ENCODE data around the gene MYOD1. TPM values are rescaled to one million over a fixed set of nuclear protein-coding genes. Genes with fewer than 3 reads are reported as not detected.

MYOD1 gene
- total RNA-seq, 1 experiment from 2014 or later = not detected

DNA sequence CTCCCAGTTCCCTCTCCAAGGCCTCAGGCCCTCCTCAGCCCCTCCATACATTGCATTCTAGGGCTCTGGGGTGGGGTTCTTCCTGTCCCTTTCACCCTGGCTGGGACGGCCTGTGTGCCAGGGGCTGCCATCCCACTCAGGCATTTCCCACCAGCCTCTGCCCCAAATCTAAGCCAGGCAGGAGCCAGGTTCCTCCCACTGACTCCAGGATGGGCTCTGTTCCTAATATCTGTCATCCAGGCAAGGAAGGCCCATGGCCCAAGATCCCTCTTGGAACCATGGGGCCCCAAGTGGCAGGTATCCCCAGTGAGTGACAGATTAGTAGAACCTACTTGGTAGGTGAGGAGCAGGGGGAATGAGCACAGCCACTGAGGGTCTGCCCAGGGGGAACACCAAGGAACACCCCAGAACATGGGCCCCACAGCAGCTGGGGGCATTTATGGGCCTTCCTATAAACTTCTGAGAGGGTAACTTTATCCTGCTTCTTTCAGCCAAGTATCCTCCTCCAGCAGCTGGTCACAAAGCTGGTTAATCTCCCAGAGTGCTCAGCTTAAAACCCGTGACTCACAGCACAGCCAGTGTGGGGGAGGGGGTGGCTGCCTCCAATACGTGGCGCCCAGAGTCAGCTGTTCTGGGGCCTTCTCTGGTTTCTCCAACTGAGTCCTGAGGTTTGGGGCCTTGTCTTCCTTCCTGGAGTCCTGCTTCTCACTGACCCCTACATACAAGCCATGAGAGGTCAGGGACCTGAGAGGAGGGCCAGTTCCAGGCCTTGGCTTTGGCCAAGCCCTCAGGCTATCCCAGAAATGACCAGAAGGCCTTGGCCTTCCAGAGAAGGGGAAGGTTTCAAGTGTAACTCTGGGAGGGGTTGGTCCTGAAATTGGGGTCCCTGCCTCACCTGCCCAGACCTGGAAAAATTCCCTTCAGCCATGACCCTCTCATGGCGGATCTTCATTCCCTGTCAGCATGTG, 19.9 kb upstream of the MYOD1 start:
- intact Hi-C loops (cut with micrococcal nuclease) = no loop called here
- ChIA-PET POLR2A (no interaction called here), CTCF (interaction anchor here (0.6 to 1.1 kb wide), 6 partner anchors 32 to 416 kb away, joined by 3 read pairs; no protein-coding TSS in a partner anchor)
- Mint-ChIP-seq H3K27me3 (ENCODE audit: insufficient read depth, unreplicated experiment) (peaks cover 23% of the 10 kb centered on the region), H3K4me3 (ENCODE audit: unreplicated experiment) (no peak overlapping the region), H3K4me1 (ENCODE audit: insufficient read depth, unreplicated experiment) (no peaks in the 10 kb centered on the region), H3K36me3 (ENCODE audit: insufficient read depth, unreplicated experiment) (no peaks in the 10 kb centered on the region), H3K9me3 (ENCODE audit: unreplicated experiment) (peaks cover 8% of the 10 kb centered on the region), H3K27ac (ENCODE audit: low read depth, unreplicated experiment) (no peak overlapping the region)
- BruUV-seq (replicated peaks) = no TSS peak
- TF ChIP-seq, protein P1, sequence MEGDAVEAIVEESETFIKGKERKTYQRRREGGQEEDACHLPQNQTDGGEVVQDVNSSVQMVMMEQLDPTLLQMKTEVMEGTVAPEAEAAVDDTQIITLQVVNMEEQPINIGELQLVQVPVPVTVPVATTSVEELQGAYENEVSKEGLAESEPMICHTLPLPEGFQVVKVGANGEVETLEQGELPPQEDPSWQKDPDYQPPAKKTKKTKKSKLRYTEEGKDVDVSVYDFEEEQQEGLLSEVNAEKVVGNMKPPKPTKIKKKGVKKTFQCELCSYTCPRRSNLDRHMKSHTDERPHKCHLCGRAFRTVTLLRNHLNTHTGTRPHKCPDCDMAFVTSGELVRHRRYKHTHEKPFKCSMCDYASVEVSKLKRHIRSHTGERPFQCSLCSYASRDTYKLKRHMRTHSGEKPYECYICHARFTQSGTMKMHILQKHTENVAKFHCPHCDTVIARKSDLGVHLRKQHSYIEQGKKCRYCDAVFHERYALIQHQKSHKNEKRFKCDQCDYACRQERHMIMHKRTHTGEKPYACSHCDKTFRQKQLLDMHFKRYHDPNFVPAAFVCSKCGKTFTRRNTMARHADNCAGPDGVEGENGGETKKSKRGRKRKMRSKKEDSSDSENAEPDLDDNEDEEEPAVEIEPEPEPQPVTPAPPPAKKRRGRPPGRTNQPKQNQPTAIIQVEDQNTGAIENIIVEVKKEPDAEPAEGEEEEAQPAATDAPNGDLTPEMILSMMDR (IDR thresholded peaks at IDR 0.05; ENCODE audit: unreplicated experiment) = no peak
- peak; percentile 4 for DNase-seq (ENCODE audit: unreplicated experiment)

DNA sequence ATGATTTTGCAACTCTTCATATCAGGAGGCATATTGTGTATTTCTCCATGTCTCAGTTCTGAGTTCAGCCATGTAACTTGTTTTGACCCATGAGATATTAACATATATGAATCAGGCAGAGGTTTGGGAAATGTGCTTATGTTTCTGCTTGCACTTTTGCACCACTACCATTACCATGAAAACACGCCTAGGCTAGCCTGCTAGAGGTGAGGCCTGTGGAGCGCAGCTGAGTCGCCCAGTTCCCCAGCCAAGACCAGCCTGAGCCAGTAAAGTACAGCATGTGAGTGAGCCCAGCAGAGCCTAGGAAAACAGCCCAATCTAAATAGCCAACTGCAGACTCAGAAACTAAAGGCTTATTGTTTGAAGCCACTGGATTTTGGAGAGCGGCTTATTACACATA, 18.4 kb upstream of the MYOD1 start:
- intact Hi-C loops (cut with micrococcal nuclease) = no loop called here
- TF ChIP-seq, protein P1 (IDR thresholded peaks at IDR 0.05; ENCODE audit: unreplicated experiment) = no peak
- POLR2A ChIA-PET = no interaction called here
- Mint-ChIP-seq H3K4me3 (ENCODE audit: unreplicated experiment) (no peak overlapping the region), H3K4me1 (ENCODE audit: insufficient read depth, unreplicated experiment) (no peaks in the 10 kb centered on the region), H3K27me3 (ENCODE audit: insufficient read depth, unreplicated experiment) (peaks cover 20% of the 10 kb centered on the region), H3K36me3 (ENCODE audit: insufficient read depth, unreplicated experiment) (no peaks in the 10 kb centered on the region), H3K9me3 (ENCODE audit: unreplicated experiment) (peaks cover 8% of the 10 kb centered on the region), H3K27ac (ENCODE audit: low read depth, unreplicated experiment) (no peak overlapping the region)
- CTCF ChIA-PET = interaction anchor here (0.6 kb wide), 1 partner anchor 228 kb away, joined by 3 read pairs; no protein-coding TSS in a partner anchor
- DNase-seq (ENCODE audit: unreplicated experiment) = peak; percentile 27
- BruUV-seq (replicated peaks) = no TSS peak

DNA sequence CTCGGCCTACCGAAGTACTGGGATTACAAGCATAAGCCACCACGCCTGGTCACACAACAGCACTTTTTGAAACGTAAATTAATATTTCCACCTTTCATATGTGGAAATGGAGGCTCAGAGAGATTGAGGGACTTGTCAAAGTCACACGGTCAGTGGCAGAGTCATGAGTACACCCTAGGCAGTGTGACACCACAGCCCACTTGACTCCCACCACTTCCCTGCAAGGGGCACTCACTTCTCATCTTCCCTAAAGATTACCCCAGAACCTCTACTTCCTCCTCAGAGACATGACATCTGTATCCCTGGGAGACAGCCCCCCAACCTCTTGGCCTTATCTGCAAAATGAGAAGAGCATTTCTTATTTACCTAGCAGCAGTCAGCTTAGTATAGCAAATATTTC, 16.5 kb upstream of the MYOD1 start:
- no peaks in the 10 kb centered on the region for H3K4me1 Mint-ChIP-seq (ENCODE audit: insufficient read depth, unreplicated experiment)
- intact Hi-C loops (cut with micrococcal nuclease) = no loop called here
- TF ChIP-seq, protein P1 (IDR thresholded peaks at IDR 0.05; ENCODE audit: unreplicated experiment) = no peak
- BruUV-seq (replicated peaks) = no TSS peak
- H3K27ac Mint-ChIP-seq (ENCODE audit: low read depth, unreplicated experiment) = no peak overlapping the region
- H3K36me3 Mint-ChIP-seq (ENCODE audit: insufficient read depth, unreplicated experiment) = no peaks in the 10 kb centered on the region
- ChIA-PET POLR2A (no interaction called here), CTCF (interaction anchor here (0.6 to 1.4 kb wide), 4 partner anchors 10 to 276 kb away, joined by 3 to 8 read pairs (median 3); no protein-coding TSS in a partner anchor)
- H3K27me3 Mint-ChIP-seq (ENCODE audit: insufficient read depth, unreplicated experiment) = peaks cover 14% of the 10 kb centered on the region
- H3K4me3 Mint-ChIP-seq (ENCODE audit: unreplicated experiment) = no peak overlapping the region
- DNase-seq (ENCODE audit: unreplicated experiment) = no peak
- H3K9me3 Mint-ChIP-seq (ENCODE audit: unreplicated experiment) = peaks cover 8% of the 10 kb centered on the region

- H3K4me1 Mint-ChIP-seq (ENCODE audit: insufficient read depth, unreplicated experiment) = no peaks in the 10 kb centered on the region
- POLR2A ChIA-PET = no interaction called here
- TF ChIP-seq, protein P1 (IDR thresholded peaks at IDR 0.05; ENCODE audit: unreplicated experiment) = no peak
- no peaks in the 10 kb centered on the region for H3K36me3 Mint-ChIP-seq (ENCODE audit: insufficient read depth, unreplicated experiment)
- CTCF ChIA-PET = no interaction called here
- H3K27ac Mint-ChIP-seq (ENCODE audit: low read depth, unreplicated experiment) = no peak overlapping the region
- H3K4me3 Mint-ChIP-seq (ENCODE audit: unreplicated experiment) = no peak overlapping the region
- H3K27me3 Mint-ChIP-seq (ENCODE audit: insufficient read depth, unreplicated experiment) = peaks cover 14% of the 10 kb centered on the region
- no TSS peak for BruUV-seq (replicated peaks)
- intact Hi-C loops (cut with micrococcal nuclease) = no loop called here
- peak; percentile 36 for DNase-seq (ENCODE audit: unreplicated experiment)
- H3K9me3 Mint-ChIP-seq (ENCODE audit: unreplicated experiment) = peaks cover 8% of the 10 kb centered on the region
Observed at GRCh38 chr11:17703951-17704350, 15.4 kb upstream of the MYOD1 start.
